A549 (cell line): Measurements from ENCODE around the gene AP5S1. TPM values are rescaled to one million over a fixed set of nuclear protein-coding genes. Genes with fewer than 3 reads are reported as not detected.
A peak's percentile ranks its signal among the peaks of the same experiment; 100 is the strongest.

Experiments used
- ATAC-seq, 2 experiments: fragments of 200-7000 bp in 1 of 2; fragments of >200 bp in 1 of 2; cut with Nextera tagmentation in 1 of 2; cut with Tn5 transposase in 1 of 2; 3 replicates each; pipeline versions ENCODE4 v1.8.0 to v1.9.1; 2018 to 2020; ENCODE audit warnings: mild to moderate bottlenecking in 1 of 2, moderate library complexity in 1 of 2
- CTCF ChIA-PET: fragments of 300-600 bp; sonication (Branson Sonifier 250); formaldehyde crosslinking; extraction: SDS; loops from one replicate; lab custom pipeline; 2021; ENCODE audit warnings: antibody characterized with exemption, inconsistent platforms; lab: Yijun Ruan, JAX
- POLR2A ChIA-PET: fragments of 350-600 bp; formaldehyde crosslinking; extraction: SDS; loops from one replicate; lab custom pipeline; 2021; ENCODE audit warnings: antibody characterized with exemption, inconsistent platforms; lab: Yijun Ruan, JAX
- DNase-seq, 2 experiments: peaks; one replicate each; pipeline versions ENCODE4 v3.0.0 to v3.0.0-alpha.2; 2011 to 2016; ENCODE audit warnings: low read depth in 1 of 2, low spot score in 1 of 2
- FAIRE-seq: peaks from 2 replicates; lab custom pipeline; 2011; peaks lifted over from hg19 to GRCh38; lab: Jason Lieb, UNC
- H3K27ac ChIP-seq, 2 experiments: fragments of >200 bp; sonication (Bioruptor Twin); formaldehyde crosslinking; 3 replicates each; pipeline ENCODE4 v1.5.1; 2016 to 2017
- H3K4me1 ChIP-seq: fragments of >200 bp; sonication (Bioruptor Twin); formaldehyde crosslinking; 3 replicates; pipeline ENCODE4 v1.6.1; 2016
- H3K4me2 ChIP-seq: fragments of >200 bp; sonication (Bioruptor Twin); formaldehyde crosslinking; 3 replicates; pipeline ENCODE4 v1.6.1; 2016
- H3K4me3 ChIP-seq: fragments of >200 bp; sonication (Bioruptor Twin); formaldehyde crosslinking; 3 replicates; pipeline ENCODE4 v1.5.1; 2016
- H3K9me3 ChIP-seq: fragments of >200 bp; sonication (Bioruptor Twin); formaldehyde crosslinking; 3 replicates; pipeline ENCODE4 v1.6.1; 2016
- BCL3 ChIP-seq: fragments of >200 bp; sonication (Bioruptor Twin); formaldehyde crosslinking; IDR thresholded peaks from 3 replicates; pipeline ENCODE4 v1.6.1; 2016
- CHD2 ChIP-seq: fragments of 150-350 bp; IDR thresholded peaks from 2 replicates; pipeline ENCODE4 v1.6.1; 2014; ENCODE audit warnings: low read length; ENCODE audit not compliant: partially characterized antibody
- EHF ChIP-seq: fragments of 250-450 bp; sonication (Bioruptor Pico); IDR thresholded peaks from 2 replicates; pipeline ENCODE4 v1.5.0; 2020; ENCODE audit warnings: mild to moderate bottlenecking
- ELK1 ChIP-seq: fragments of 150-350 bp; IDR thresholded peaks from 2 replicates; pipeline ENCODE4 v1.6.1; 2014; ENCODE audit warnings: low read depth, mild to moderate bottlenecking, low read length
- FOXS1 ChIP-seq: fragments of 250-450 bp; sonication (Bioruptor Pico); IDR thresholded peaks from 2 replicates; pipeline ENCODE4 v1.5.0; 2020; ENCODE audit warnings: mild to moderate bottlenecking, moderate library complexity
- GATA3 ChIP-seq: IDR thresholded peaks from 2 replicates; pipeline ENCODE4 v1.6.1; 2012; ENCODE audit warnings: borderline replicate concordance
- HEYL ChIP-seq: fragments of 250-450 bp; sonication (Bioruptor Pico); IDR thresholded peaks from 2 replicates; pipeline ENCODE4 v1.8.0; 2021; ENCODE audit warnings: mild to moderate bottlenecking, moderate library complexity
- JUN ChIP-seq, 2 experiments: fragments of >200 bp; sonication (Bioruptor Twin); formaldehyde crosslinking; IDR thresholded peaks; 2 replicates in 1 of 2; 3 replicates in 1 of 2; pipeline ENCODE4 v1.6.1; 2016 to 2017
- JUNB ChIP-seq: fragments of >200 bp; sonication (Bioruptor Twin); formaldehyde crosslinking; IDR thresholded peaks from 2 replicates; pipeline ENCODE4 v1.6.1; 2016
- MAFK ChIP-seq: fragments of 450-650 bp; IDR thresholded peaks from 2 replicates; pipeline ENCODE4 v1.6.1; 2014; ENCODE audit not compliant: partially characterized antibody
- MYC ChIP-seq: IDR thresholded peaks from 2 replicates; pipeline ENCODE4 v1.6.1; 2012; ENCODE audit warnings: mild to moderate bottlenecking, inconsistent platforms, low read length, improper control_type of control experiment, borderline replicate concordance
- NFE2L2 ChIP-seq: fragments of 150-350 bp; conservative IDR thresholded peaks from 2 replicates; pipeline ENCODE4 v1.6.1; 2014; ENCODE audit warnings: low read length
- POLR2A ChIP-seq: IDR thresholded peaks from 2 replicates; pipeline ENCODE4 v1.6.1; 2012; ENCODE audit warnings: mild to moderate bottlenecking, low read length
- RARB ChIP-seq: fragments of 250-450 bp; sonication (Bioruptor Pico); IDR thresholded peaks from 2 replicates; pipeline ENCODE4 v1.8.0; 2021; ENCODE audit warnings: mild to moderate bottlenecking, moderate library complexity
- RCOR1 ChIP-seq: fragments of 150-350 bp; IDR thresholded peaks from 2 replicates; pipeline ENCODE4 v1.6.1; 2014; ENCODE audit warnings: antibody characterized with exemption, low read length, low read depth
- TP53 ChIP-seq: fragments of 250-450 bp; sonication (Bioruptor Pico); IDR thresholded peaks from 2 replicates; pipeline ENCODE4 v1.5.0; 2021; ENCODE audit warnings: mild to moderate bottlenecking, moderate library complexity
- USF2 ChIP-seq: fragments of 450-650 bp; IDR thresholded peaks from 2 replicates; pipeline ENCODE4 v1.6.1; 2014; ENCODE audit warnings: antibody characterized with exemption
- WGBS: methylation state at CpG from one replicate; pipeline ENCODE4 v1.1.6; 2017; ENCODE audit errors: missing lambda C conversion rate; 5-methylcytosine and 5-hydroxymethylcytosine counted together
- polyA plus RNA-seq, 4 experiments: library from polyadenylated mRNA; depleted of rRNA in 3 of 4; stranded (reverse); fragments of >200 nt; fragmentation: RNase III in 1 of 4; extraction: RNeasy Plus Mini Kit Qiagen cat#74134 plus additional on column Dnase treatment in 1 of 4; gene quantifications; 2 replicates in 3 of 4; 3 replicates in 1 of 4; pipeline ENCODE4 v1.2.3, GENCODE V29; 2011 to 2017

Gene AP5S1
- polyA plus RNA-seq, 2 of the 4 experiments (the other 2 are of a cell fraction), result 10.2 to 19.9 TPM

GRCh38 chr20:3800878-3801260 lies 19.5 kb upstream of the AP5S1 start:
- no peak overlapping the region for H3K4me2 ChIP-seq
- peaks cover 69% of the 10 kb centered on the region for H3K4me1 ChIP-seq
- ChIA-PET CTCF (interaction anchor here (1.2 to 1.9 kb wide), 4 partner anchors 53 to 99 kb away, joined by 3 to 8 read pairs (median 4); no protein-coding TSS in a partner anchor), POLR2A (interaction anchor here (1.2 kb wide), 1 partner anchor 11 kb away, joined by 3 read pairs; no protein-coding TSS in a partner anchor)
- TF ChIP-seq JUN (IDR thresholded peaks at IDR 0.05) (peak in 1 of 2 experiments; percentile 10; a peak in 1 of 5 replicates), MYC (no peak), POLR2A (no peak)
- FAIRE-seq, result no peak
- H3K27ac ChIP-seq, result peak overlapping the region in 1 of 2 experiments; percentile 98; a peak in 3 of 6 replicates
- H3K4me3 ChIP-seq, result no peak overlapping the region
- no peak for DNase-seq
- WGBS, result 91% methylated on average over 8 of the region's 8 CpGs
- H3K9me3 ChIP-seq, result no peaks in the 10 kb centered on the region; the same call in 1 of the 3 replicates
- no peak for ATAC-seq

GRCh38 chr20:3801299-3801698 lies 19.0 kb upstream of the AP5S1 start:
- DNase-seq (no peak), ATAC-seq (no peak), FAIRE-seq (no peak)
- Histone ChIP-seq H3K4me2 (no peak overlapping the region), H3K4me3 (no peak overlapping the region), H3K9me3 (peaks cover 4% of the 10 kb centered on the region), H3K27ac (peak overlapping the region in 1 of 2 experiments; percentile 95; a peak in 3 of 6 replicates), H3K4me1 (peaks cover 73% of the 10 kb centered on the region)
- no peak for TF ChIP-seq FOXS1 (CRISPR knock-in tag)
- ChIA-PET CTCF (interaction anchor here (1.2 to 1.3 kb wide), 3 partner anchors 52 to 99 kb away, joined by 3 to 4 read pairs (median 3); no protein-coding TSS in a partner anchor), POLR2A (no interaction called here)
- WGBS, result 90% methylated on average over 4 of the region's 4 CpGs

GRCh38 chr20:3801846-3802245 lies 18.5 kb upstream of the AP5S1 start:
- Histone ChIP-seq H3K4me3 (no peak overlapping the region), H3K4me1 (peaks cover 78% of the 10 kb centered on the region), H3K9me3 (peaks cover 4% of the 10 kb centered on the region), H3K4me2 (no peak overlapping the region), H3K27ac (peak overlapping the region in 1 of 2 experiments; percentile 95; a peak in 3 of 6 replicates)
- FAIRE-seq (no peak), DNase-seq (no peak), ATAC-seq (no peak)
- 92% methylated on average over 13 of the region's 13 CpGs for WGBS
- no peak for TF ChIP-seq GATA3
- TF ChIP-seq MYC, result no peak
- TF ChIP-seq ELK1, result no peak
- no peak for TF ChIP-seq JUNB
- TF ChIP-seq BCL3, result no peak
- TF ChIP-seq MAFK, result no peak
- TF ChIP-seq TP53 (CRISPR knock-in tag), result no peak
- TF ChIP-seq HEYL, result no peak
- no peak for TF ChIP-seq EHF (CRISPR knock-in tag)
- TF ChIP-seq USF2, result no peak
- TF ChIP-seq RARB, result no peak
- no peak for TF ChIP-seq RCOR1
- no peak for TF ChIP-seq CHD2
- TF ChIP-seq NFE2L2, result no peak
- ChIA-PET CTCF (interaction anchor here (1.2 to 1.3 kb wide), 4 partner anchors 28 to 98 kb away, joined by 3 to 4 read pairs (median 3); no protein-coding TSS in a partner anchor), POLR2A (no interaction called here)
